IMR-90 (cell line): ENCODE results near the gene DDOST. TPM values are rescaled to one million over a fixed set of nuclear protein-coding genes. Genes with fewer than 3 reads are reported as not detected.
A peak's percentile ranks its signal among the peaks of the same experiment; 100 is the strongest.

ENCODE experiments used
- ATAC-seq: fragments of 200-7000 bp; cut with Tn5 transposase; 2 replicates; pipeline ENCODE4 v1.9.1; 2020; ENCODE audit warnings: low read depth, mild to moderate bottlenecking, moderate library complexity
- BruUV-seq: library from RNA; stranded (reverse); fragments of 400-500 nt; replicated peaks from 2 replicates; lab custom pipeline; 2021; lab: Mats Ljungman, UMichigan
- CTCF ChIA-PET: fragments of 300-600 bp; formaldehyde crosslinking; extraction: SDS; loops from one replicate; lab custom pipeline; 2021; ENCODE audit warnings: antibody characterized with exemption; lab: Yijun Ruan, JAX
- POLR2A ChIA-PET: fragments of 300-600 bp; sonication (Branson Sonifier 250); formaldehyde crosslinking; loops from one replicate; lab custom pipeline; 2022; ENCODE audit warnings: antibody characterized with exemption; ENCODE audit not compliant: unreplicated experiment; lab: Charles Lee
- DNase-seq: peaks from one replicate; pipeline ENCODE4 v3.0.0; 2013
- H2AFZ ChIP-seq: replicated peaks from 2 replicates; pipeline ENCODE3; 2013; ENCODE audit warnings: low read length, mild to moderate bottlenecking; ENCODE audit not compliant: poor library complexity
- H2AK5ac ChIP-seq: 2 replicates; pipeline ENCODE4 v1.6.1; 2013; ENCODE audit warnings: low read depth, low read length, inconsistent platforms
- H2AK9ac ChIP-seq: replicated peaks from 2 replicates; pipeline ENCODE3; 2013; ENCODE audit warnings: mild to moderate bottlenecking, low read depth, low read length, moderate library complexity; ENCODE audit not compliant: poor library complexity
- H2BK120ac ChIP-seq: 2 replicates; pipeline ENCODE4 v1.6.1; 2013; ENCODE audit warnings: low read depth, low read length, inconsistent platforms
- H2BK15ac ChIP-seq: 3 replicates; pipeline ENCODE4 v1.6.1; 2013; ENCODE audit warnings: low read depth, low read length, inconsistent platforms
- H2BK20ac ChIP-seq: 2 replicates; pipeline ENCODE4 v1.6.1; 2013; ENCODE audit warnings: low read depth, mild to moderate bottlenecking, inconsistent platforms, low read length, moderate library complexity
- H2BK5ac ChIP-seq: 2 replicates; pipeline ENCODE4 v1.6.1; 2013; ENCODE audit warnings: mild to moderate bottlenecking, low read depth, low read length, inconsistent platforms; ENCODE audit not compliant: poor library complexity, severe bottlenecking
- H3K14ac ChIP-seq: replicated peaks from 2 replicates; pipeline ENCODE4 v1.6.1; 2013; ENCODE audit warnings: low read depth, low read length, inconsistent platforms
- H3K18ac ChIP-seq: 2 replicates; pipeline ENCODE4 v1.6.1; 2013; ENCODE audit warnings: low read depth, low read length, control low read depth
- H3K23ac ChIP-seq: 2 replicates; pipeline ENCODE4 v1.6.1; 2013; ENCODE audit warnings: low read depth, low read length, inconsistent platforms
- H3K27ac ChIP-seq: 2 replicates; pipeline ENCODE4 v1.5.1; 2013; ENCODE audit warnings: mild to moderate bottlenecking, control low read depth, low read length; ENCODE audit not compliant: insufficient read depth
- H3K27me3 ChIP-seq: 2 replicates; pipeline ENCODE4 v1.6.1; 2013; ENCODE audit warnings: low read length; ENCODE audit not compliant: control insufficient read depth, insufficient read depth
- H3K36me3 ChIP-seq: 2 replicates; pipeline ENCODE4 v1.6.1; 2013; ENCODE audit warnings: low read length, mixed read lengths; ENCODE audit not compliant: control insufficient read depth, insufficient read depth
- H3K4ac ChIP-seq: 2 replicates; pipeline ENCODE4 v1.6.1; 2013; ENCODE audit warnings: low read depth, low read length, inconsistent platforms
- H3K4me1 ChIP-seq: 2 replicates; pipeline ENCODE4 v1.6.1; 2013; ENCODE audit warnings: low read length, mixed read lengths; ENCODE audit not compliant: control insufficient read depth, insufficient read depth
- H3K4me2 ChIP-seq: 2 replicates; pipeline ENCODE4 v1.6.1; 2013; ENCODE audit warnings: low read depth, mild to moderate bottlenecking, control low read depth, low read length, moderate library complexity
- H3K4me3 ChIP-seq: 2 replicates; pipeline ENCODE4 v1.5.1; 2013; ENCODE audit warnings: low read depth, mild to moderate bottlenecking, control low read depth, low read length, moderate library complexity; ENCODE audit not compliant: insufficient read depth
- H3K56ac ChIP-seq: 2 replicates; pipeline ENCODE4 v1.6.1; 2013; ENCODE audit warnings: low read length, inconsistent platforms; ENCODE audit not compliant: insufficient read depth; ENCODE audit errors: extremely low read depth
- H3K79me1 ChIP-seq, 2 experiments: 2 replicates each; pipeline ENCODE4 v1.6.1; 2013; ENCODE audit warnings: low read length in 2 of 2, inconsistent platforms in 1 of 2, low read depth in 1 of 2
- H3K9ac ChIP-seq: 2 replicates; pipeline ENCODE4 v1.6.1; 2013; ENCODE audit warnings: low read depth, low read length, control low read depth
- H3K9me1 ChIP-seq: 2 replicates; pipeline ENCODE4 v1.6.1; 2013; ENCODE audit warnings: low read length, inconsistent platforms; ENCODE audit not compliant: insufficient read depth
- H3K9me3 ChIP-seq: 2 replicates; pipeline ENCODE4 v1.6.1; 2013; ENCODE audit warnings: low read length; ENCODE audit not compliant: control insufficient read depth, insufficient read depth
- H4K20me1 ChIP-seq: 2 replicates; pipeline ENCODE4 v1.6.1; 2013; ENCODE audit warnings: low read length, inconsistent platforms; ENCODE audit not compliant: insufficient read depth
- H4K5ac ChIP-seq: 2 replicates; pipeline ENCODE4 v1.6.1; 2013; ENCODE audit warnings: mild to moderate bottlenecking, low read depth, low read length, control low read depth
- H4K8ac ChIP-seq, 2 experiments: 2 replicates each; pipeline ENCODE4 v1.6.1; 2013; ENCODE audit warnings: low read depth in 2 of 2, low read length in 2 of 2, control low read depth in 1 of 2, inconsistent platforms in 1 of 2
- H4K91ac ChIP-seq: 2 replicates; pipeline ENCODE4 v1.6.1; 2013; ENCODE audit warnings: low read depth, low read length, inconsistent platforms; ENCODE audit not compliant: insufficient read depth
- CEBPB ChIP-seq: IDR thresholded peaks from 2 replicates; pipeline ENCODE4 v1.6.1; 2012; ENCODE audit warnings: low read depth, low read length, improper control_type of control experiment
- CHD1 ChIP-seq: IDR thresholded peaks from 2 replicates; pipeline ENCODE4 v1.6.1; 2012; ENCODE audit warnings: low read depth, low read length, improper control_type of control experiment
- FOS ChIP-seq: fragments of 150-350 bp; IDR thresholded peaks from 2 replicates; pipeline ENCODE4 v1.6.1; 2016; ENCODE audit warnings: low read depth, low read length
- MAFK ChIP-seq: IDR thresholded peaks from 2 replicates; pipeline ENCODE4 v1.6.1; 2012; ENCODE audit warnings: low read depth, low read length, improper control_type of control experiment
- POLR2A ChIP-seq: IDR thresholded peaks from 2 replicates; pipeline ENCODE4 v1.6.1; 2012; ENCODE audit warnings: mild to moderate bottlenecking, low read depth, low read length
- RFX5 ChIP-seq: IDR thresholded peaks from 2 replicates; pipeline ENCODE4 v1.8.0; 2012; ENCODE audit warnings: low read depth, mild to moderate bottlenecking, low read length, moderate library complexity
- USF2 ChIP-seq: fragments of 150-350 bp; IDR thresholded peaks from 2 replicates; pipeline ENCODE4 v1.6.1; 2017; ENCODE audit warnings: mild to moderate bottlenecking, antibody characterized with exemption, low read length, low read depth
- WGBS, 2 experiments: methylation state at CpG; one replicate each; pipeline versions ENCODE4 v1.1.5 to v1.1.7; 2013; ENCODE audit warnings: missing lambda C conversion rate in 2 of 2; ENCODE audit not compliant: insufficient read length in 1 of 2; ENCODE audit errors: extremely low coverage in 2 of 2; 5-methylcytosine and 5-hydroxymethylcytosine counted together
- dilution Hi-C: fragments of 300-500 bp; cut with HindIII; formaldehyde crosslinking; loops from one replicate; pipeline ENCODE4 v1.14.3; 2018; ENCODE audit warnings: low sequenced_read_pairs; ENCODE audit not compliant: unreplicated experiment
- in situ Hi-C: fragments of 300-500 bp; cut with MboI; formaldehyde crosslinking; loops from 3 replicates; pipeline ENCODE4 v1.14.3; 2019; ENCODE audit warnings: low sequenced_read_pairs, inconsistent platforms, mixed read lengths
- intact Hi-C: fragments of 100-400 bp; cut with micrococcal nuclease; formaldehyde crosslinking; loops from 2 replicates; pipeline ENCODE4 v1.10.0; 2022
- polyA plus RNA-seq, 3 experiments: library from polyadenylated mRNA; depleted of rRNA; stranded (reverse); fragments of >200 nt; gene quantifications; 2 replicates each; pipeline ENCODE4 v1.2.3, GENCODE V29; 2012; ENCODE audit warnings: low replicate concordance in 1 of 3
- total RNA-seq: library from RNA; depleted of rRNA; stranded (reverse); fragments of >200 nt; gene quantifications from 2 replicates; pipeline ENCODE4 v1.2.3, GENCODE V29; 2012
- TF ChIP-seq, protein P1 (sequence below): fragments of 150-350 bp; IDR thresholded peaks from 2 replicates; pipeline ENCODE4 v1.6.1; 2016; ENCODE audit warnings: low read depth, mild to moderate bottlenecking, low read length, moderate library complexity, borderline replicate concordance

Gene DDOST
- total and polyA plus RNA-seq, 2 of the 4 experiments (the other 2 are of a cell fraction), result 179 to 477 TPM

DNA sequence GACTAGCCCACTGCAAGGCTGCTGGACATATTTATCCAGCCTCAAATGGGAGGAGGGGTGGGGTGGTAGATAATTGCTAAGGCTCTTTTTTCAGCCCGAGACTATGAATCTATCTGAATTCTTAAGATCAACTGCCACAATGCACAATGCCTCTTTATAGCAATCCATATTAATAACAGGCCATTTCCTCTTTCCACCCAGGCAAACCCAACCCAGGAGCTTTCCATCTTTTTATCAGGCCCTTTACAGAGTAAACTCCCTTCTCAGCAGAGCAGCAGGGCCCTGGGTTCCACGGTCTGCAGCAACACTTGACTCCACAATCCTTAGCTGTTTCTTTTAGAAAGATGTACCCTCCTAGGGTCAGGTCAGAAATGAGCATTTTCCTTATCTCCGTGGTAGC lies 806 bp downstream of the DDOST start:
- dilution Hi-C loops, result no loop called here
- DNase-seq (no peak), ATAC-seq (no peak)
- CTCF ChIA-PET, result no interaction called here
- no peak overlapping the region for H2BK5ac ChIP-seq
- peak overlapping the region; percentile 74 for H2AK9ac ChIP-seq
- H3K4ac ChIP-seq, result peak overlapping the region; percentile 80; the same call in 1 of the 2 replicates
- H3K9me1 ChIP-seq, result peaks cover 9% of the 10 kb centered on the region
- no peaks in the 10 kb centered on the region for H3K9me3 ChIP-seq
- peak overlapping the region; percentile 79 for H3K4me2 ChIP-seq
- no TSS peak for BruUV-seq
- H4K5ac ChIP-seq, result no peak overlapping the region; the same call in 1 of the 2 replicates
- 14% methylated on average over 1 of the region's 3 CpGs; no CpG with 5 or more reads in 1 of the 2 experiments for WGBS, 2 experiments
- H3K4me1 ChIP-seq, result peaks cover 4% of the 10 kb centered on the region
- H3K56ac ChIP-seq, result peak overlapping the region; percentile 67
- H3K79me1 ChIP-seq, result peaks cover 35 to 67% of the 10 kb centered on the region in 2 experiments
- H3K14ac ChIP-seq, result peak overlapping the region; percentile 82; the same call in 1 of the 2 replicates
- no peaks in the 10 kb centered on the region; the same call in 1 of the 2 replicates for H4K20me1 ChIP-seq
- H2AFZ ChIP-seq, result peak overlapping the region; percentile 94
- H2BK15ac ChIP-seq, result no peak overlapping the region
- peak overlapping the region; percentile 74; the same call in 1 of the 2 replicates for H3K23ac ChIP-seq
- TF ChIP-seq CHD1 (no peak), RFX5 (no peak), FOS (no peak), POLR2A (no peak), CEBPB (no peak), USF2 (no peak), MAFK (no peak)
- TF ChIP-seq, protein P1, sequence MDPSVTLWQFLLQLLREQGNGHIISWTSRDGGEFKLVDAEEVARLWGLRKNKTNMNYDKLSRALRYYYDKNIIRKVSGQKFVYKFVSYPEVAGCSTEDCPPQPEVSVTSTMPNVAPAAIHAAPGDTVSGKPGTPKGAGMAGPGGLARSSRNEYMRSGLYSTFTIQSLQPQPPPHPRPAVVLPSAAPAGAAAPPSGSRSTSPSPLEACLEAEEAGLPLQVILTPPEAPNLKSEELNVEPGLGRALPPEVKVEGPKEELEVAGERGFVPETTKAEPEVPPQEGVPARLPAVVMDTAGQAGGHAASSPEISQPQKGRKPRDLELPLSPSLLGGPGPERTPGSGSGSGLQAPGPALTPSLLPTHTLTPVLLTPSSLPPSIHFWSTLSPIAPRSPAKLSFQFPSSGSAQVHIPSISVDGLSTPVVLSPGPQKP, result no peak
- POLR2A ChIA-PET, result interaction anchor here (0.7 kb wide), 1 partner anchor 74 kb away, joined by 3 read pairs; no protein-coding TSS in a partner anchor
- no peak overlapping the region for H3K18ac ChIP-seq
- no peak overlapping the region for H2BK20ac ChIP-seq
- in situ Hi-C loops, result no loop called here
- H3K27me3 ChIP-seq, result no peaks in the 10 kb centered on the region
- intact Hi-C loops, result no loop called here
- H3K27ac ChIP-seq, result peak overlapping the region; percentile 64
- H3K36me3 ChIP-seq, result peaks cover 21% of the 10 kb centered on the region
- H4K91ac ChIP-seq, result 0 out of 2 replicates have a peak overlapping the region, but pooled peaks have one; percentile 64
- peak overlapping the region; percentile 73 for H3K4me3 ChIP-seq
- H2BK120ac ChIP-seq, result no peak overlapping the region
- H2AK5ac ChIP-seq, result peak overlapping the region; percentile 47
- peak overlapping the region; percentile 58 to 96 for H4K8ac ChIP-seq
- peak overlapping the region; percentile 86 for H3K9ac ChIP-seq
